Activated CD8-positive, alpha-beta T cell treated with anti-CD3 and anti-CD28 coated beads, Interleukin-2, amount 10 ng/mL, durations not matched to agents 7 days and 5 days (primary cell): ENCODE measurements around the gene CIDEB. TPM values are rescaled to one million over a fixed set of nuclear protein-coding genes. Genes with fewer than 3 reads are reported as not detected.

Experiments used
- ATAC-seq: fragments of 150-1000 bp; cut with Tn5 transposase; one replicate; pipeline ENCODE4 v1.10.0; 2021; ENCODE audit warnings: moderate library complexity
- CTCF ChIA-PET: fragments of 350-600 bp; sonication (Branson Sonifier 250); formaldehyde crosslinking; loops from one replicate; lab custom pipeline; 2021; ENCODE audit warnings: antibody characterized with exemption; lab: Charles Lee
- POLR2A ChIA-PET: fragments of 350-600 bp; sonication (Branson Sonifier 250); formaldehyde crosslinking; loops from one replicate; lab custom pipeline; 2021; ENCODE audit warnings: antibody characterized with exemption; lab: Charles Lee
- DNase-seq: peaks from one replicate; pipeline ENCODE4 v3.0.0-alpha.2; 2020
- H3K27ac Mint-ChIP-seq: one replicate; pipeline ENCODE4 v1.8.0; 2021; ENCODE audit warnings: mild to moderate bottlenecking, mixed read lengths
- H3K27me3 Mint-ChIP-seq: one replicate; pipeline ENCODE4 v1.8.0; 2021; ENCODE audit warnings: low read depth, mixed read lengths
- H3K36me3 Mint-ChIP-seq: one replicate; pipeline ENCODE4 v1.8.0; 2021; ENCODE audit warnings: low read depth, mixed read lengths
- H3K4me1 Mint-ChIP-seq: one replicate; pipeline ENCODE4 v1.8.0; 2021; ENCODE audit warnings: low read depth, mixed read lengths
- H3K4me3 Mint-ChIP-seq: one replicate; pipeline ENCODE4 v1.8.0; 2021; ENCODE audit warnings: mild to moderate bottlenecking, mixed read lengths
- H3K9me3 Mint-ChIP-seq: one replicate; pipeline ENCODE4 v1.8.0; 2022; ENCODE audit warnings: mixed read lengths; ENCODE audit not compliant: insufficient read depth
- total RNA-seq, 2 experiments: library from RNA; stranded (reverse); gene quantifications; one replicate each; pipeline ENCODE4 v1.2.3, GENCODE V29; 2021

The CIDEB gene
- total RNA-seq, 2 experiments from 2014 or later: 47.2 to 48.2 TPM

GRCh38 chr14:24342889-24343288 is 35.1 kb upstream of the CIDEB start:
- Mint-ChIP-seq H3K27ac (no peak overlapping the region), H3K27me3 (peaks cover 33% of the 10 kb centered on the region), H3K4me1 (peaks cover 16% of the 10 kb centered on the region), H3K36me3 (peaks cover 8% of the 10 kb centered on the region), H3K9me3 (no peaks in the 10 kb centered on the region), H3K4me3 (no peak overlapping the region)
- no peak for ATAC-seq
- POLR2A ChIA-PET: no interaction called here
- DNase-seq: no peak
- CTCF ChIA-PET: interaction anchor here (0.8 to 12.7 kb wide), 4 partner anchors 9 to 89 kb away, joined by 3 to 709 read pairs (median 15); partner anchors contain the start of genes CBLN3 and KHNYN

GRCh38 chr14:24340606-24341005 is 32.8 kb upstream of the CIDEB start:
- H3K9me3 Mint-ChIP-seq: no peaks in the 10 kb centered on the region
- peaks cover 20% of the 10 kb centered on the region for H3K4me1 Mint-ChIP-seq
- POLR2A ChIA-PET: interaction anchor here (1.9 to 13.7 kb wide), 2 partner anchors 90 to 127 kb away, joined by 6 to 185 read pairs; partner anchors contain the start of genes CBLN3, CHMP4A and KHNYN
- no peak overlapping the region for H3K4me3 Mint-ChIP-seq
- ATAC-seq (no peak), DNase-seq (no peak)
- peaks cover 30% of the 10 kb centered on the region for H3K36me3 Mint-ChIP-seq
- H3K27me3 Mint-ChIP-seq: peaks cover 24% of the 10 kb centered on the region
- no peak overlapping the region for H3K27ac Mint-ChIP-seq
- CTCF ChIA-PET: interaction anchor here (0.9 to 12.7 kb wide), 4 partner anchors 8 to 89 kb away, joined by 4 to 709 read pairs (median 20); partner anchors contain the start of genes CBLN3, CIDEB and KHNYN

GRCh38 chr14:24339284-24340151 is 31.7 kb upstream of the CIDEB start, which contains the start of gene RIPK3:
RIPK3 (minus strand) TSS chr14:24339991; CDS start chr14:24339826, 165 bp downstream.
- H3K36me3 Mint-ChIP-seq: peaks cover 34% of the 10 kb centered on the region

GRCh38 chr14:24338843-24339242 is 31.1 kb upstream of the CIDEB start:
- Mint-ChIP-seq H3K4me3 (peak overlapping the region; percentile 90), H3K9me3 (no peaks in the 10 kb centered on the region), H3K36me3 (peaks cover 34% of the 10 kb centered on the region), H3K4me1 (peaks cover 29% of the 10 kb centered on the region), H3K27ac (no peak overlapping the region), H3K27me3 (peaks cover 24% of the 10 kb centered on the region)
- ATAC-seq: no peak
- ChIA-PET CTCF (interaction anchor here (1.2 to 12.7 kb wide), 4 partner anchors 11 to 91 kb away, joined by 4 to 709 read pairs (median 6); partner anchors contain the start of genes CBLN3, CIDEB and KHNYN), POLR2A (interaction anchor here (1.8 to 13.7 kb wide), 2 partner anchors 92 to 103 kb away, joined by 6 to 185 read pairs; partner anchors contain the start of genes CBLN3, KHNYN and SDR39U1)
- no peak for DNase-seq

More at GRCh38 chr14:24339284-24340151, 31.7 kb upstream of the CIDEB start, which contains the start of gene RIPK3:
- CTCF ChIA-PET: interaction anchor here (0.9 to 12.7 kb wide), 8 partner anchors 7 to 90 kb away, joined by 3 to 709 read pairs (median 6); partner anchors contain the start of genes CBLN3, CIDEB and KHNYN
- Mint-ChIP-seq H3K9me3 (no peaks in the 10 kb centered on the region), H3K27ac (peak within 1 kb of the TSS; percentile 92), H3K4me3 (peak within 1 kb of the TSS; percentile 90), H3K4me1 (peaks cover 24% of the 10 kb centered on the region), H3K27me3 (peaks cover 24% of the 10 kb centered on the region)
- peak; percentile 82 for DNase-seq
- POLR2A ChIA-PET: interaction anchor here (0.7 to 13.7 kb wide), 8 partner anchors 16 to 126 kb away, joined by 3 to 185 read pairs (median 4); partner anchors contain the start of genes CBLN3, CHMP4A, KHNYN and SDR39U1
- peak; percentile 97 for ATAC-seq

GRCh38 chr14:24337824-24338175 is 30.0 kb upstream of the CIDEB start:
- H3K36me3 Mint-ChIP-seq: peaks cover 34% of the 10 kb centered on the region
- H3K9me3 Mint-ChIP-seq: no peaks in the 10 kb centered on the region
- ChIA-PET POLR2A (interaction anchor here (1.8 to 13.7 kb wide), 2 partner anchors 93 to 104 kb away, joined by 6 to 185 read pairs; partner anchors contain the start of genes CBLN3, KHNYN and SDR39U1), CTCF (interaction anchor here (1.0 to 12.7 kb wide), 4 partner anchors 9 to 92 kb away, joined by 3 to 709 read pairs (median 7); partner anchors contain the start of genes CBLN3, CIDEB and KHNYN)
- H3K27ac Mint-ChIP-seq: no peak overlapping the region
- no peak for ATAC-seq
- DNase-seq: no peak
- H3K4me1 Mint-ChIP-seq: peaks cover 39% of the 10 kb centered on the region
- H3K4me3 Mint-ChIP-seq: peak overlapping the region; percentile 90
- H3K27me3 Mint-ChIP-seq: peaks cover 24% of the 10 kb centered on the region

GRCh38 chr14:24337144-24337823 is 29.5 kb upstream of the CIDEB start:
- no peaks in the 10 kb centered on the region for H3K9me3 Mint-ChIP-seq
- no peak overlapping the region for H3K4me3 Mint-ChIP-seq
- H3K4me1 Mint-ChIP-seq: peaks cover 43% of the 10 kb centered on the region
- CTCF ChIA-PET: interaction anchor here (1.0 to 12.7 kb wide), 5 partner anchors 8 to 92 kb away, joined by 3 to 709 read pairs (median 4); partner anchors contain the start of genes CBLN3, CIDEB and KHNYN
- no peak overlapping the region for H3K27ac Mint-ChIP-seq
- POLR2A ChIA-PET: interaction anchor here (1.8 to 13.7 kb wide), 2 partner anchors 93 to 105 kb away, joined by 6 to 185 read pairs; partner anchors contain the start of genes CBLN3, KHNYN and SDR39U1
- ATAC-seq: no peak
- DNase-seq: no peak
- H3K27me3 Mint-ChIP-seq: peaks cover 25% of the 10 kb centered on the region
- H3K36me3 Mint-ChIP-seq: peaks cover 34% of the 10 kb centered on the region

GRCh38 chr14:24335461-24336171 is 27.8 kb upstream of the CIDEB start:
- H3K4me1 Mint-ChIP-seq: peaks cover 58% of the 10 kb centered on the region
- H3K9me3 Mint-ChIP-seq: no peaks in the 10 kb centered on the region
- DNase-seq: no peak
- ChIA-PET POLR2A (interaction anchor here (1.2 to 13.7 kb wide), 2 partner anchors 95 to 122 kb away, joined by 3 to 185 read pairs; partner anchors contain the start of genes CBLN3, CHMP4A and KHNYN), CTCF (interaction anchor here (1.4 to 12.7 kb wide), 4 partner anchors 11 to 94 kb away, joined by 3 to 709 read pairs (median 26); partner anchors contain the start of genes CBLN3, CIDEB and KHNYN)
- H3K27me3 Mint-ChIP-seq: peaks cover 22% of the 10 kb centered on the region
- ATAC-seq: no peak
- peaks cover 34% of the 10 kb centered on the region for H3K36me3 Mint-ChIP-seq
- no peak overlapping the region for H3K27ac Mint-ChIP-seq
- H3K4me3 Mint-ChIP-seq: no peak overlapping the region

- Mint-ChIP-seq H3K4me3 (peak within 1 kb of the TSS; percentile 49), H3K36me3 (peaks cover 34% of the 10 kb centered on the region), H3K27me3 (peaks cover 22% of the 10 kb centered on the region), H3K9me3 (no peaks in the 10 kb centered on the region), H3K4me1 (peaks cover 60% of the 10 kb centered on the region), H3K27ac (peak within 1 kb of the TSS; percentile 8)
- ChIA-PET POLR2A (interaction anchor here (1.2 to 13.7 kb wide), 3 partner anchors 96 to 121 kb away, joined by 3 to 185 read pairs (median 16); partner anchors contain the start of genes CBLN3, CHMP4A and KHNYN), CTCF (interaction anchor here (1.3 to 12.7 kb wide), 13 partner anchors 7 to 226 kb away, joined by 4 to 709 read pairs (median 27); partner anchors contain the start of genes CBLN3, CIDEB, KHNYN and LTB4R)
- ATAC-seq (no peak), DNase-seq (no peak)
Measured at GRCh38 chr14:24334431-24335291, 26.9 kb upstream of the CIDEB start, which contains the start of gene ADCY4. ADCY4 (minus strand) TSS chr14:24335071; CDS start chr14:24334652, 419 bp downstream.

- no peaks in the 10 kb centered on the region for H3K9me3 Mint-ChIP-seq
- peak overlapping the region; percentile 75 for H3K4me3 Mint-ChIP-seq
- peak overlapping the region; percentile 61 for H3K27ac Mint-ChIP-seq
- peaks cover 22% of the 10 kb centered on the region for H3K27me3 Mint-ChIP-seq
- H3K36me3 Mint-ChIP-seq: peaks cover 22% of the 10 kb centered on the region
- ATAC-seq (peak; percentile 79), DNase-seq (peak; percentile 94)
- CTCF ChIA-PET: interaction anchor here (0.6 to 12.7 kb wide), 35 partner anchors 9 to 350 kb away, joined by 3 to 709 read pairs (median 5); partner anchors contain the start of genes CBLN3, CHMP4A, CIDEB and DHRS1
- POLR2A ChIA-PET: interaction anchor here (0.6 to 13.7 kb wide), 7 partner anchors 14 to 104 kb away, joined by 3 to 185 read pairs (median 3); partner anchors contain the start of genes CBLN3, KHNYN and TINF2
- H3K4me1 Mint-ChIP-seq: peaks cover 73% of the 10 kb centered on the region
Measured at GRCh38 chr14:24332268-24332993, 24.7 kb upstream of the CIDEB start.
